Measurements from ENCODE around the gene CIZ1. TPM values are rescaled to one million over a fixed set of nuclear protein-coding genes. Genes with fewer than 3 reads are reported as not detected.

Gene CIZ1
- total and polyA plus RNA-seq, 9 of the 15 experiments (the other 6 are each of a cell fraction or from before 2014, with no cell fraction given), result 6.6 to 329 (median 87.8) TPM

- H4K20me1 ChIP-seq (replicated peaks; ENCODE audit: control insufficient read depth, insufficient read depth, low read length), result peaks cover 23% of the 10 kb centered on the region; the same call in 1 of the 2 replicates
- H3K9me3 ChIP-seq (replicated peaks; ENCODE audit: control insufficient read depth, insufficient read depth, low read depth, low read length), result no peaks in the 10 kb centered on the region
- no peak overlapping the region for H2AFZ ChIP-seq (ENCODE audit: low read depth, low read length)
- DNase-seq (ENCODE audit: extremely low read depth in 1 of 4, low spot score in 3 of 4) (no peak), FAIRE-seq (no peak), ATAC-seq (no peak)
- ChIA-PET POLR2A (interaction anchor here (0.6 to 11.0 kb wide), 8 partner anchors 8 to 1717 kb away, joined by 3 to 155 read pairs (median 3); no protein-coding TSS in a partner anchor), CTCF (ENCODE audit: low intra/inter-chr PET ratio) (no interaction called here)
- BruUV-seq (replicated peaks), result no TSS peak
- no peak overlapping the region for H3K27ac ChIP-seq (ENCODE audit: extremely low read depth, low read depth, low read length)
- no peak overlapping the region for H3K4me2 ChIP-seq (ENCODE audit: insufficient read depth, low read length)
- H3K4me1 ChIP-seq (replicated peaks in 1 of 2; ENCODE audit: control insufficient read depth in 2 of 2, insufficient read depth in 2 of 2, low read length in 2 of 2), result peaks cover 3 to 30% of the 10 kb centered on the region in 2 experiments; a peak in 4 of 5 replicates
- no peaks in the 10 kb centered on the region for H3K27me3 ChIP-seq (ENCODE audit: control insufficient read depth in 2 of 2, insufficient read depth in 2 of 2, low read length in 2 of 2)
- in situ Hi-C loops (cut with MboI), result no loop called here
- TF ChIP-seq SRSF3 (IDR thresholded peaks at IDR 0.05; ENCODE audit: insufficient read depth, low read length) (0 out of 2 replicates have a peak, but pooled peaks have one; percentile 22), NELFE (IDR thresholded peaks at IDR 0.05; ENCODE audit: insufficient read depth, insufficient read length) (no peak), RAD51 (IDR thresholded peaks at IDR 0.05; ENCODE audit: borderline replicate concordance, low read depth) (no peak), RBFOX2 (IDR thresholded peaks at IDR 0.05; ENCODE audit: low read depth, low read length) (0 out of 2 replicates have a peak, but pooled peaks have one; percentile 6), POLR2G (IDR thresholded peaks at IDR 0.05; ENCODE audit: low read depth, low read length) (peak; percentile 70), ZFP36 (IDR thresholded peaks at IDR 0.05; ENCODE audit: low read depth, low read length, partially characterized antibody) (peak; percentile 45)
- WGBS (ENCODE audit: insufficient coverage, low coverage, missing lambda C conversion rate), result 92% methylated on average over 18 of the region's 18 CpGs
- H3K36me3 ChIP-seq (ENCODE audit: control insufficient read depth, insufficient read depth, low read length), result peaks cover 85% of the 10 kb centered on the region
- H3K9ac ChIP-seq (ENCODE audit: insufficient read depth in 1 of 2, low read depth in 2 of 2, low read length in 2 of 2), result peak overlapping the region in 1 of 2 experiments; percentile 2; a peak in 1 of 4 replicates
- peaks cover 12% of the 10 kb centered on the region for H3K79me2 ChIP-seq (ENCODE audit: control insufficient read depth, insufficient read depth, low read length)
- H3K9me1 ChIP-seq (ENCODE audit: control insufficient read depth, insufficient read depth, low read length), result no peaks in the 10 kb centered on the region
- H3K4me3 ChIP-seq, result no peak overlapping the region
- intact Hi-C loops (cut with micrococcal nuclease), result no loop called here
These were observed 25.2 kb downstream of the CIZ1 start for GRCh38 chr9:128166169-128166568.

Measured in K562 (cell line).